HG03520 (cell line): Measurements from ENCODE around the gene TDRD6.
"Not testable (repeated sequence)": the region's sequence is repeated elsewhere in the genome, so short reads cannot be mapped to it uniquely, and the experiment has no call there.

Experiments
- ATAC-seq: cut with Tn5 transposase; IDR thresholded peaks from one replicate; pipeline ENCODE4 v1.9.1; 2021; ENCODE audit warnings: mild to moderate bottlenecking, moderate library complexity; ENCODE audit not compliant: unreplicated experiment

TDRD6 gene

DNA sequence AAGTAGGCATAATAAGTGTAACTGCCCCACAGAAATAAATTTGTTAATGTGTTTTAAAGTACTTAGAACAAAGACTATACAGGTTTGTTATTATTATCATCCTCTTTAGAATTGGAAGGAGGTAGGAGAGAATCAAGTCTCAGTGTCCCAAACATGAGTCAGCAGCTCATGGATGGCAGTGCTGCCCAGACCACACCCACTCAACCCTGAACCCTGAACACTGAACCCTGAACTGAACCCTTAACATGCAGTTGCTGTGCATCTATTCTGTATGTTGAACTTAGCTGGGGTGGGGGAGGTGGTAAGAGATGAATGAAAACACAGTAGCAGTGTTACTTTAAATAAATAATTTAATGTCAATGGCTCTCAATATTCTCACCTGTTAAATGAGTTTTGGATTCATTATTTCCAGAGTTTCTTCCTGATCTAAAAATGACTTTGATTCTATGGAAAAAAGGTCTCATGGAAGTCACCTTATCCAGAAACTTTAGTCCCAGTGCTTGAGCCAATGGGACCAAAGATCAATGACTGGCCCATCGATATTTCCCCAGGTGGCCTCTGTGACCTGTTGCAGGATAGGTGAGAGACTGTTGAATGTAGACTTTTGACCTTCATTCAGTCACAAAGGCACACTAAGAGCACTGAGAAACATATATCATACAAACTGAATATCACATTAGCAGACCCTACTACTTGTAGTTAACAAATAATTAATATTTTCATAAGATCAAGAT lies 55.9 kb downstream of the TDRD6 start:
- no peak for ATAC-seq

DNA sequence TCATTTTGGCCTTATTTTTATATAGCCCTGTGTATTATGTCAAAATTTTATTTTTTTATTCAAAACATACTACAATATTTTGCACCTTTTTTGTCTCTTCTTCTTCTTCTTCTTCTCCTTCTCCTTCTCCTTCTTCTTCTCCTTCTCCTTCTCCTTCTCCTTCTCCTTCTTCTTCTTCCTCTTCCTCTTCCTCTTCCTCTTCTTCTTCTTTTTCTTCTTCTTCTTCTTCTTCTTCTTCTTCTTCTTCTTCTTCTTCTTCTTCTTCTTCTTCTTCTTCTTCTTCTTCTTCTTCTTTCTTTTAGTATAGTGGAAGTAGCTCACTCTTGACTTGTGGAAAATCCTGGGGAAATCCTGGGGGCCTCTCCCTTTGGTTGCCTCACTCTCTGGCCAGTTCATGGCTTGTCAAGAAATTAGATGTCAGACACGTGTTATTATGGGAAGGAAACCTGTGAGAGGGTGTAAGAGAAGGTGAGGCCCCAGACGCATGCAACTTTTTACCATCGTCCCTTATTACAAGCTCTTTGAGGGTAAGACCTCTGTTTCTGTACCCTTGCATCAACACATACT lies 56.6 kb downstream of the TDRD6 start:
- ATAC-seq = not testable (repeated sequence)

DNA sequence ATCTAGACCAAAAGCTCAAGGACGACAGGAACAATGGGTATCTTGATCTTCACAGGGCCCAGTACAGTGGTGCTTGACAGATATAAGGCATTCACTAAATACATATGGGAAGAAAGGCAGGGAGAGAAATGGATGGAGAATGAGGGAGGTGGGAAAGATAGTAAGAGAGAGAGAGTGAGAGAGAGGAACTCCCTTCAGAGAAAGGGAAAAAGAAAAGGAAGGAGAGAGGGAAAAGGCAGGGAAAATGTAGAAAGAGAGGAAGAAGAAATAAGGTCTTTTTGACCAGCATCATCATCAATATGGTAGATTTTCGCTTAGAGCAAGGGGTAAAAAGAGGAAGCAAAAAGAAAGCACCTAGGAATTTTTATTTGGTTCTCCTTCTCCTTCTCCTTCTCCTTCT lies 58.3 kb downstream of the TDRD6 start:
- no peak for ATAC-seq

DNA sequence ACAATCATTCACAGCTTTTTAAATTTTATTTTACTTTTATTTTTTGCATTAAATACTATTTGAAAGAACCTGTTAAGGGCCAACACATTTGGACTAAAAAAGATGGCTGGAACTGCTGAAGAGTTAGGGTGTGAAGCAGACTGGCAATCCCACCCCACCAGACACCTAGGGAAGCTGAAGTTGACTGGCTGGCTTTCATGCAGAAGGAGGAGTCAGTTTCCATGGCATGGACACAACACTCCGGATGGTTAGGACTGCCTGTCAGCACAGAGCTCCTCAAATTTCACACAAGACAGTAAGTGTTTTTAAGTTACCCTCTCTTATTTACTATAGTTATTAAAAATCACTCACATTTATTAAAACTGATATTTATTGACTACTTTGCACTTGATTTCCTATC lies 59.0 kb downstream of the TDRD6 start, which contains the start of gene ANKRD66:
TSS of gene ANKRD66 (plus strand) at position 238 of the 400 bp plus-strand sequence. CDS start 5,016 bp downstream, outside the sequence.
- no peak for ATAC-seq

DNA sequence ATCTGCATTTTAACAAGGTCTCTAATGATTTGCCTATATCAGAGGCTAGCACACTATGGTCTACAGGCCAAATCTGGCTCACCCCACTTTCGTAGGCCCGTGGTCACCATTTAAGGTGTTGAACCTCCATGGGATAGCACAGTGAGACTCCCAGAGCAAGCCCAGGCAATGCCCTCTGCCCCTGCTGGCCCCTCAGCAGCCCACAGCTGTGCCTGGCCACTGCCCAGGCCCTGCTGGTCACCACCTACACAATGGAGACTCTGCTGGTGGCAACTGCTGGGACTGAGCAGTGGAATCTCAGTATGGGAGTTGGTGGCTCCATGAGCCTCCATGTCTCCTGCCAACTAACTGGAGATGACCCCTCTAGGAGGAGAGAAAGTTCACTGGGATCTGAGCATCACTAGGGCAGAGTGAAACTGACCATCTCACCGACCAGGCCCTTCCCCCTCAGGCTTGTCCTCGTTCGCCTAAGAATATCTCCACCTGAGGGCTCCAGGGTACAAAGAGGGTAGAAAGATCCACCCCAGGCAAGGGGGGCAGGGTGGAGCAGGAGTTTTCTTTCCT lies 61.3 kb downstream of the TDRD6 start:
- ATAC-seq = no peak

DNA sequence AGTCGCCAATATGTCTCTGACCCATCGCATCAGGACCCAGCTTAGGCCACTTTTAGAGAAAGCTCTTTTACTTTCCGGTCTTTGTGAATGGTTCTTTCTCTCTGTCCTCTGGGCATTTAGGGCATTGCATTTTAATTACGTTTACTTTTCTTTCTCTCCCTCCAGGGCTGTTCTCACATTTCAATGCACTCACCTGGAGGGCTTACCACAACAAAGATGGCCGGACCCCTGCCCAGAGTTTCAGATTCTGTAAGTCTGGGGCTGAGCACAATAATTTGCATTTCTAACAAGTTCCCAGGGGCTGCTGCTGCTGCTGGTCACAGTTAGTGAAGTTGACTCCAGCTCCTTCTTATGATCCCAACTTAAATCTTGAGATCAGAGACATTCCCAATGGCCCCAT lies 62.0 kb downstream of the TDRD6 start:
- ATAC-seq = no peak

DNA sequence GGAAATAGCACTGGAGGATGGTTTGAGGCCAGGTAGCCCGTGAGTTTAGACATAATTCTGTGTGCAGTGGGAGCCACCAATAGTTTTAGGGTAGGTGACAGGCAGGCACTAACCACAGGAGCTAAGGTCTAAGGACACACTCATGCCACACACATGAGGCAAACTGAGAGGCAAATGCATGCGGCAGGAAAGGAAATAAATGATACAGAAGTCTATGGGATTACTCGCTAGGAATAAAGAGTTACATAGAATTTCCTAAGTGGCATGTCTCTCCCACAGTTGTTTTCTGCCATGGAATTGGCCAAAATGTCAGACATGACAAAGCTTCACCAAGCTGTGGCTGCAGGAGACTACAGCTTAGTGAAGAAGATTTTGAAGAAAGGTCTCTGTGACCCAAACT lies 64.0 kb downstream of the TDRD6 start:
- no peak for ATAC-seq
